LHCN-M2 (cell line): Measurements from ENCODE around the gene FAU. TPM values are rescaled to one million over a fixed set of nuclear protein-coding genes. Genes with fewer than 3 reads are reported as not detected.

Experiments used
- DNase-seq: peaks from one replicate; pipeline ENCODE4 v3.0.0-alpha.2; 2012; ENCODE audit warnings: low read depth
- total RNA-seq: library from RNA; depleted of rRNA; stranded (reverse); fragments of >200 nt; gene quantifications from 2 replicates; pipeline ENCODE4 v1.2.3, GENCODE V29; 2014; rRNA removed

The FAU gene
- total RNA-seq, 1 experiment from 2014 or later, result 246 TPM

GRCh38 chr11:65083134-65083833 is 38.6 kb downstream of the FAU start:
- no peak for DNase-seq

- no peak for DNase-seq
These were observed 43.1 kb downstream of the FAU start for GRCh38 chr11:65078786-65079342.

GRCh38 chr11:65078151-65078550 is 43.8 kb downstream of the FAU start:
- peak; percentile 19 for DNase-seq

- DNase-seq, result peak; percentile 11
These were observed 44.5 kb downstream of the FAU start for GRCh38 chr11:65077451-65077850.

- no peak for DNase-seq
These were observed 49.3 kb downstream of the FAU start for GRCh38 chr11:65072631-65072966.

GRCh38 chr11:65071907-65072630 is 49.9 kb downstream of the FAU start:
- DNase-seq, result no peak

Other genes starting within 250 kb of the FAU start
- gene EHD1, start 243.5 kb downstream of the FAU start, total RNA-seq, result 73.5 and 84.6 TPM in 2 replicates
- gene ATG2A, start 204.9 kb downstream of the FAU start, total RNA-seq, result 17.7 and 22.9 TPM in 2 replicates
- 19.2 and 27.3 TPM in 2 replicates for gene PPP2R5B, start 197.4 kb downstream of the FAU start, total RNA-seq
- not detected in 2 replicates for gene GPHA2, start 186.2 kb downstream of the FAU start, total RNA-seq
- not detected in 2 replicates for gene MAJIN, start 150.0 kb downstream of the FAU start, total RNA-seq
- 0.19 and 0.40 TPM in 2 replicates for gene BATF2, start 125.2 kb downstream of the FAU start, total RNA-seq
- gene ARL2, start 108.0 kb downstream of the FAU start, total RNA-seq, result 102 and 115 TPM in 2 replicates
- gene SNX15, start 94.7 kb downstream of the FAU start, total RNA-seq, result 15.2 and 16.0 TPM in 2 replicates
- 21.7 and 23.5 TPM in 2 replicates for gene SAC3D1, start 80.9 kb downstream of the FAU start, total RNA-seq
- not detected in 2 replicates for gene NAALADL1, start 63.6 kb downstream of the FAU start, total RNA-seq
- gene CDCA5, start 38.1 kb downstream of the FAU start, total RNA-seq, result 48.0 and 62.1 TPM in 2 replicates
- gene ZFPL1, start 37.9 kb downstream of the FAU start, total RNA-seq, result 55.7 and 59.9 TPM in 2 replicates
- 111 and 174 TPM in 2 replicates for gene VPS51, start 25.9 kb downstream of the FAU start, total RNA-seq
- gene TM7SF2, start 10.3 kb downstream of the FAU start, total RNA-seq, result 0.96 and 3.3 TPM in 2 replicates
- 13.7 and 20.9 TPM in 2 replicates for gene ZNHIT2, start 4.4 kb downstream of the FAU start, total RNA-seq
- gene MRPL49, start 187 bp upstream of the FAU start, total RNA-seq, result 58.5 and 68.3 TPM in 2 replicates
- 14.6 and 18.3 TPM in 2 replicates for gene SYVN1, start 12.4 kb upstream of the FAU start, total RNA-seq
- gene SPDYC, start 48.1 kb upstream of the FAU start, total RNA-seq, result not detected in 2 replicates
- gene CAPN1, start 59.8 kb upstream of the FAU start, total RNA-seq, result 125 and 141 TPM in 2 replicates
- gene POLA2, start 139.8 kb upstream of the FAU start, total RNA-seq, result 30.0 and 33.4 TPM in 2 replicates
- 10.2 and 20.5 TPM in 2 replicates for gene CDC42EP2, start 192.7 kb upstream of the FAU start, total RNA-seq
- 32.1 and 41.6 TPM in 2 replicates for gene DPF2, start 211.7 kb upstream of the FAU start, total RNA-seq
- gene TIGD3, start 232.6 kb upstream of the FAU start, total RNA-seq, result 0.26 and 0.29 TPM in 2 replicates